ENCODE results near the gene PITX2.
A peak's percentile ranks its signal among the peaks of the same experiment; 100 is the strongest.

Gene PITX2

GRCh38 chr4:110622841-110623717, at the start of gene PITX2:
Gene PITX2, minus strand, starts transcription at chr4:110623077. Its CDS starts 617 bp downstream, at chr4:110622460.
- DNase-seq (ENCODE audit: low read depth in 2 of 2): peak; percentile 88 to 95
- peak within 1 kb of the TSS; percentile 50 to 54 for H3K4me3 ChIP-seq (replicated peaks in 1 of 2; ENCODE audit: low read depth in 2 of 2, low read length in 2 of 2)
- TF ChIP-seq, protein P1, sequence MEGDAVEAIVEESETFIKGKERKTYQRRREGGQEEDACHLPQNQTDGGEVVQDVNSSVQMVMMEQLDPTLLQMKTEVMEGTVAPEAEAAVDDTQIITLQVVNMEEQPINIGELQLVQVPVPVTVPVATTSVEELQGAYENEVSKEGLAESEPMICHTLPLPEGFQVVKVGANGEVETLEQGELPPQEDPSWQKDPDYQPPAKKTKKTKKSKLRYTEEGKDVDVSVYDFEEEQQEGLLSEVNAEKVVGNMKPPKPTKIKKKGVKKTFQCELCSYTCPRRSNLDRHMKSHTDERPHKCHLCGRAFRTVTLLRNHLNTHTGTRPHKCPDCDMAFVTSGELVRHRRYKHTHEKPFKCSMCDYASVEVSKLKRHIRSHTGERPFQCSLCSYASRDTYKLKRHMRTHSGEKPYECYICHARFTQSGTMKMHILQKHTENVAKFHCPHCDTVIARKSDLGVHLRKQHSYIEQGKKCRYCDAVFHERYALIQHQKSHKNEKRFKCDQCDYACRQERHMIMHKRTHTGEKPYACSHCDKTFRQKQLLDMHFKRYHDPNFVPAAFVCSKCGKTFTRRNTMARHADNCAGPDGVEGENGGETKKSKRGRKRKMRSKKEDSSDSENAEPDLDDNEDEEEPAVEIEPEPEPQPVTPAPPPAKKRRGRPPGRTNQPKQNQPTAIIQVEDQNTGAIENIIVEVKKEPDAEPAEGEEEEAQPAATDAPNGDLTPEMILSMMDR (IDR thresholded peaks at IDR 0.05; ENCODE audit: low read depth, low read length): no peak

DNA sequence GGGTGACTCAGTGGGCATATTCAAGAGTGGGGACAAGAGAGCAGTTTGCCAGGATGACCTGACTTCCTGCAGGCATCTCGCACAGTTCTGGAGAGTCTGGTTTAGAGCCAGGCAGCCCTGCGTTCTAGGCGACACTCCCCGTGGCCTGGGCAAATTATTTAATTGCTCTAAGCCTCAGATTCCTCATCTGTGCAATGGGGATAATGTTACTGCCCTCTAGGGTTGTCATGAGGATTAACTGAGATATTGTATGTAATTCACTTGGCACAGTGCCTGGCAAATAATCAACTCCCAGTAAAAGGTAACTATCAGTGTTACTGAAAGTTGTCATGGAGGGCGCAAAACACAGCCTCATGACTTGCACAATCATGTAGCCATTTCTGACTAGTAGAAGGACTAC, 48.8 kb upstream of the PITX2 start:
- no peak overlapping the region for H3K4me3 ChIP-seq (replicated peaks in 1 of 2; ENCODE audit: low read depth in 2 of 2, low read length in 2 of 2)
- no peak for DNase-seq (ENCODE audit: low read depth in 2 of 2)
- TF ChIP-seq, protein P1 (IDR thresholded peaks at IDR 0.05; ENCODE audit: low read depth, low read length): no peak

GRCh38 chr4:110669663-110670062, 46.8 kb upstream of the PITX2 start:
- no peak overlapping the region for H3K4me3 ChIP-seq (replicated peaks in 1 of 2; ENCODE audit: low read depth in 2 of 2, low read length in 2 of 2)
- no peak for DNase-seq (ENCODE audit: low read depth in 2 of 2)
- TF ChIP-seq, protein P1 (IDR thresholded peaks at IDR 0.05; ENCODE audit: low read depth, low read length): no peak

DNA sequence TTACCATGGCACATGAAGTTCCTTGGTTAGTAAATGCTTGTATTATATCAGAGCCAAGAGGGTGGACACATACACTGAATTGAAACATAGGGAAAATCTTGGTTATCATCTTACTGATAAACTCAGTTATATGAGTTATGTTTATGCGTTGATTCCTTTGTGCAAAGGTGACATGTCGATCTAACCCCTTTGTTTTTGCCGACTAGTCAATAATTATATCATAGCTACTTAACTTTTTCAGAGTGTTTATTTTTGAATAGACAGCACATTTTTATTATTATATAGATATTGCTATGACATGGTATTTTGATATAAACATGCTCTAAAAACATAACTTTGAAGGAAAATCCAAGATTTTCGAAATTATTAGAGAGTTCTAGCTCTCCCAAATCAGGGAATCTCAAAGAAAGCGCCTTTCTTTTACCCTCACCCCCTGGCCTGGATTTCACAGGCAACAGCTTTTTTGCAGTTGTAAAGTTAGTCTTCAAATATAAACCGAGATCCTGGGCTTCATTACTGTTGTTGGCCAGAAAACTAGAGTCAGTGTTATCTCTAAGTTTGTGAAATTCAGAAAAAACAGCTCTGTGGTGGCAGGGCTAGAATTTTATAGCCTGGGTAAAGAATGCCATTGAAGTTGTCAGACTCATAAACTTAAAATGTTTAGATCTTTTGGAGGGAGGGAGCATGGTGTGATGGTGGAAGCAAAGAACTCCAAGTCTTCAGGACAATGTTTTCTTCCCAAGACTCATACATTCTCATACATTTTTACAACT, 45.8 kb upstream of the PITX2 start:
- TF ChIP-seq, protein P1 (IDR thresholded peaks at IDR 0.05; ENCODE audit: low read depth, low read length): no peak
- no peak for DNase-seq (ENCODE audit: low read depth in 2 of 2)
- no peak overlapping the region for H3K4me3 ChIP-seq (replicated peaks in 1 of 2; ENCODE audit: low read depth in 2 of 2, low read length in 2 of 2)

GRCh38 chr4:110667670-110668069, 44.8 kb upstream of the PITX2 start:
- no peak overlapping the region for H3K4me3 ChIP-seq (replicated peaks in 1 of 2; ENCODE audit: low read depth in 2 of 2, low read length in 2 of 2)
- TF ChIP-seq, protein P1 (IDR thresholded peaks at IDR 0.05; ENCODE audit: low read depth, low read length): no peak
- DNase-seq (ENCODE audit: low read depth in 2 of 2): no peak

DNA sequence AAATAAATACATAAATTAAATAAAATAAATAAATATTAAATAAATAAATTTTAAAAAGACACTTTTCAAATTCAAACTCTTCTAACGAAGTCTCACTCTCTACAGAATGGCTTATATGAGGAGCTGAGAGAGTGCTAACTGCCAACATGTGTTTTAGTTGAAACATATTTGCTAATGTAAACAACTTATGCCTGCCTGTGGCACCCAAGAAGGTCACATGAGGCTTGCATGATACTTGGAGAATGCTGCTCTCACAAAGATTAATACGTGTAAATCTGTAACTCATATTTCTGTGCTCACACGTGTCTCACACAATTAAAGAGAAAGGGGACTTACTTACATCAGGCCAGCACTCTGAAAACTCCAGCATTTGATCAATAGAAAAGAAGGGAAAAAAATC, 43.2 kb upstream of the PITX2 start:
- H3K4me3 ChIP-seq (replicated peaks in 1 of 2; ENCODE audit: low read depth in 2 of 2, low read length in 2 of 2): no peak overlapping the region
- TF ChIP-seq, protein P1 (IDR thresholded peaks at IDR 0.05; ENCODE audit: low read depth, low read length): no peak
- no peak for DNase-seq (ENCODE audit: low read depth in 2 of 2)
